ENCODE data around the gene HPD. TPM values are rescaled to one million over a fixed set of nuclear protein-coding genes. Genes with fewer than 3 reads are reported as not detected.
"Not testable (repeated sequence)": the region's sequence is repeated elsewhere in the genome, so short reads cannot be mapped to it uniquely, and the experiment has no call there.

Gene HPD
- total RNA-seq, 2 experiments from 2014 or later, result not detected

DNA sequence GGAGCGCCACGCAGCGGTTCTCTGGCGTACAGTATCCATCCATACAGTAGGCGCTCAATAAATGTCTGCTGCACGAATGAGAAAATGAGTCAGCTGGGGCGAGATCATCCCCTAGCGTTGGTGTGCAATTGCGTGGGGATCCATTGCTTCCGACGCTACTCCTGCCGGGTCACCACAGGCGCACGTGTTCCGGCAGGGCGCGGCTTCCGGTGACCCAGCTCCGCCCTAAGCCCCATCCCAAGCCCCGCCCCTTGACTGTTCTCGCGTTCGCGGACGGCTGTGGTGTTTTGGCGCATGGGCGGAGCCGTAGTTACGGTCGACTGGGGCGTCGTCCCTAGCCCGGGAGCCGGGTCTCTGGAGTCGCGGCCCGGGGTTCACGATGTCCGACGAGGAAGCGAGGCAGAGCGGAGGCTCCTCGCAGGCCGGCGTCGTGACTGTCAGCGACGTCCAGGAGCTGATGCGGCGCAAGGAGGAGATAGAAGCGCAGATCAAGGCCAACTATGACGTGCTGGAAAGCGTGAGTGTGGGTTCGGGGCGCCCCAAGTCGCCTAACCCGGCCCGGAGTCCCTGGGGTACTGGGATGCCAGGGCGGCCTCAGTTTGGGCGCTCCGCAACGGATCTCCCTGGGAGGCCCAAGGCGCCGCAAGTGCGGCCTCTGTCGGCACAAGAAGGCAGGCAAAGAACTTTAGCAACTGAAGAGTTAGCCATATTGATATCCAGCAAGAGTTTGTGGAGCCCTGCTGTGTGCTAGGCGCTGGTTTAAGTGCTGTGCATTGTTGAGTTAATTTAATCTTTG, 30.0 kb upstream of the HPD start, which contains the start of gene PSMD9:
PSMD9 (plus strand) TSS at position 313 of the 796 bp plus-strand sequence; CDS start at position 380, 67 bp downstream.
- CTCF ChIA-PET (ENCODE audit: unreplicated experiment), result interaction anchor here (0.6 to 1.3 kb wide), 5 partner anchors 84 to 96 kb away, joined by 3 to 8 read pairs (median 4); partner anchors contain the start of gene RHOF
- intact Hi-C loops (cut with micrococcal nuclease; ENCODE audit: unreplicated experiment), result loop anchor here (1.0 to 5.0 kb wide), 5 partner anchors 50 to 191 kb away; no protein-coding TSS in a partner anchor
- TSS peak; percentile 79 for BruUV-seq (replicated peaks)

DNA sequence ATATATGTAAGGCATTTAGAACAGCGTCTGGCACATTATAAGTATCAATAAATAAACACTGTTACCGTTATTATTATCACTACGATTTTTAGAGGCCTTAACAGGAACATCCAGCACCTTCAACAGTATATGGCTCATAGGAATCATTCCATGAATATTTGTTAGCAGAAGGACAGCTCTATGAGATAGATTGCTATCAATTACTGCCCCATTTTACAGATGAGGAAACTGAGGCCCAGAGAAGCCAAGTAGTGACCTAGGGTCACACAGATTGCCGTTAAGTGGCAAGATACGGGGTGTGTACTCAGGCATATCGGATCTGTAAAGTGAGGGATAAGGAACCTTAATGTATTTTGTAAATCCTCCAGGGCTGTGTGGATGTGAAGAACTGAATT, 29.4 kb upstream of the HPD start:
- DNase-seq (ENCODE audit: low spot score), result no peak
- intact Hi-C loops (cut with micrococcal nuclease; ENCODE audit: unreplicated experiment), result loop anchor here (1.0 to 5.0 kb wide), 4 partner anchors 49 to 191 kb away; no protein-coding TSS in a partner anchor
- peak overlapping the region; percentile 84 for H3K4me3 ChIP-seq (ENCODE audit: low read depth, low read length, poor library complexity, severe bottlenecking)
- H2AFZ ChIP-seq (ENCODE audit: low read length), result peak overlapping the region; percentile 87
- H4K20me1 ChIP-seq (ENCODE audit: insufficient read depth, low read length), result no peaks in the 10 kb centered on the region
- H3K9me2 ChIP-seq (ENCODE audit: insufficient read depth, low read length), result no peaks in the 10 kb centered on the region
- peak; percentile 71; the same call in 1 of the 2 replicates for TF ChIP-seq CTCF (conservative IDR thresholded peaks at IDR 0.05; ENCODE audit: low read length)
- no peak for TF ChIP-seq EZH2phosphoT487 (IDR thresholded peaks at IDR 0.05; ENCODE audit: borderline replicate concordance, low read depth, low read length)
- BruUV-seq (replicated peaks), result TSS peak; percentile 98
- peak overlapping the region; percentile 86 for H3K27ac ChIP-seq (ENCODE audit: low read depth, low read length, poor library complexity, severe bottlenecking)
- H3K36me3 ChIP-seq (ENCODE audit: insufficient read depth, low read length), result peaks cover 24% of the 10 kb centered on the region
- ChIA-PET POLR2A (interaction anchor here (0.6 to 1.4 kb wide), 7 partner anchors 28 to 94 kb away, joined by 3 to 4 read pairs (median 3); partner anchors contain the start of gene RHOF), CTCF (ENCODE audit: unreplicated experiment) (interaction anchor here (0.6 to 1.3 kb wide), 4 partner anchors 84 to 96 kb away, joined by 3 to 8 read pairs (median 6); partner anchors contain the start of gene RHOF)
- peaks cover 40% of the 10 kb centered on the region for H3K79me2 ChIP-seq (ENCODE audit: insufficient read depth, low read depth, low read length)
- H3K4me1 ChIP-seq (ENCODE audit: insufficient read depth, low read length, poor library complexity, severe bottlenecking), result peaks cover 33% of the 10 kb centered on the region
- H3K4me2 ChIP-seq (ENCODE audit: low read length), result peak overlapping the region; percentile 90
- H3K9me3 ChIP-seq (ENCODE audit: low read length), result no peaks in the 10 kb centered on the region

More for the DNA sequence above, 30.0 kb upstream of the HPD start, which contains the start of gene PSMD9:
- POLR2A ChIA-PET, result interaction anchor here (1.0 to 1.4 kb wide), 4 partner anchors 29 to 87 kb away, joined by 3 to 4 read pairs (median 4); no protein-coding TSS in a partner anchor
- TF ChIP-seq EZH2phosphoT487 (IDR thresholded peaks at IDR 0.05; ENCODE audit: borderline replicate concordance, low read depth, low read length), result no peak
- TF ChIP-seq CTCF (conservative IDR thresholded peaks at IDR 0.05; ENCODE audit: low read length), result peak; percentile 83
- Histone ChIP-seq H3K27ac (ENCODE audit: low read depth, low read length, poor library complexity, severe bottlenecking) (peak within 1 kb of the TSS; percentile 86), H3K9me3 (ENCODE audit: low read length) (no peaks in the 10 kb centered on the region), H3K36me3 (ENCODE audit: insufficient read depth, low read length) (peaks cover 27% of the 10 kb centered on the region), H2AFZ (ENCODE audit: low read length) (peak within 1 kb of the TSS; percentile 87), H3K4me2 (ENCODE audit: low read length) (peak within 1 kb of the TSS; percentile 90), H3K4me3 (ENCODE audit: low read depth, low read length, poor library complexity, severe bottlenecking) (peak within 1 kb of the TSS; percentile 84), H3K4me1 (ENCODE audit: insufficient read depth, low read length, poor library complexity, severe bottlenecking) (peaks cover 39% of the 10 kb centered on the region), H3K79me2 (ENCODE audit: insufficient read depth, low read depth, low read length) (peaks cover 46% of the 10 kb centered on the region), H4K20me1 (ENCODE audit: insufficient read depth, low read length) (no peaks in the 10 kb centered on the region), H3K9me2 (ENCODE audit: insufficient read depth, low read length) (no peaks in the 10 kb centered on the region)
- peak; percentile 99 for DNase-seq (ENCODE audit: low spot score)

DNA sequence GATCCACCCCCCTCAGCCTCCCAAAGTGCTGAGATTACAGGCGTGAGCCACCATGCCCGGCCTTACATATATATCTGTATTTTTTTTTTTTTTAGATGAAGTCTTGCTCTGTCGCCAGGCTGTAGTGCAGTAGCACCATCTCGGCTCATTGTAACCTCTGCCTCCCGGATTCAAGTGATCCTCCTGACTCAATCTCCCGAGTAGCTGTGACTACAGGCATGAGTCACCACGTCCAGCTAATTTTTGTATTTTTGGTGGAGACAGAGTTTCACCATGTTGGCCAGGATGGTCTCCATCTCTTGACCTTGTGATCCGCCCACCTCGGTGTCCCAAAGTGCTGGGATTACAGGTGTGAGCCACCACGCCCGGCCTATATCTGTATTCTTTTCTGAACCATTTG, 26.5 kb upstream of the HPD start:
- H3K4me2 ChIP-seq (ENCODE audit: low read length); BruUV-seq (replicated peaks); H4K20me1 ChIP-seq (ENCODE audit: insufficient read depth, low read length); H3K27ac ChIP-seq (ENCODE audit: low read depth, low read length, poor library complexity, severe bottlenecking); H3K4me3 ChIP-seq (ENCODE audit: low read depth, low read length, poor library complexity, severe bottlenecking); H2AFZ ChIP-seq (ENCODE audit: low read length); DNase-seq (ENCODE audit: low spot score); H3K9me2 ChIP-seq (ENCODE audit: insufficient read depth, low read length); POLR2A ChIA-PET; H3K9me3 ChIP-seq (ENCODE audit: low read length); CTCF ChIA-PET (ENCODE audit: unreplicated experiment); H3K36me3 ChIP-seq (ENCODE audit: insufficient read depth, low read length): not testable (repeated sequence)
- H3K4me1 ChIP-seq (ENCODE audit: insufficient read depth, low read length, poor library complexity, severe bottlenecking), result peaks cover 16% of the 10 kb centered on the region
- peaks cover 12% of the 10 kb centered on the region for H3K79me2 ChIP-seq (ENCODE audit: insufficient read depth, low read depth, low read length)
- intact Hi-C loops (cut with micrococcal nuclease; ENCODE audit: unreplicated experiment), result loop anchor here (5.0 kb wide), 1 partner anchor 188 kb away; no protein-coding TSS in a partner anchor
